ENCODE data around the gene IL17RD.

- no peak for TF ChIP-seq CTCF (IDR thresholded peaks at IDR 0.05)
- TF ChIP-seq, protein P1, sequence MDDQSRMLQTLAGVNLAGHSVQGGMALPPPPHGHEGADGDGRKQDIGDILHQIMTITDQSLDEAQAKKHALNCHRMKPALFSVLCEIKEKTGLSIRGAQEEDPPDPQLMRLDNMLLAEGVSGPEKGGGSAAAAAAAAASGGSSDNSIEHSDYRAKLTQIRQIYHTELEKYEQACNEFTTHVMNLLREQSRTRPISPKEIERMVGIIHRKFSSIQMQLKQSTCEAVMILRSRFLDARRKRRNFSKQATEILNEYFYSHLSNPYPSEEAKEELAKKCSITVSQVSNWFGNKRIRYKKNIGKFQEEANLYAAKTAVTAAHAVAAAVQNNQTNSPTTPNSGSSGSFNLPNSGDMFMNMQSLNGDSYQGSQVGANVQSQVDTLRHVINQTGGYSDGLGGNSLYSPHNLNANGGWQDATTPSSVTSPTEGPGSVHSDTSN (IDR thresholded peaks at IDR 0.05) = no peak
- no peak for TF ChIP-seq RCOR1 (IDR thresholded peaks at IDR 0.05; ENCODE audit: low read depth, low read length)
- TF ChIP-seq, protein P2, sequence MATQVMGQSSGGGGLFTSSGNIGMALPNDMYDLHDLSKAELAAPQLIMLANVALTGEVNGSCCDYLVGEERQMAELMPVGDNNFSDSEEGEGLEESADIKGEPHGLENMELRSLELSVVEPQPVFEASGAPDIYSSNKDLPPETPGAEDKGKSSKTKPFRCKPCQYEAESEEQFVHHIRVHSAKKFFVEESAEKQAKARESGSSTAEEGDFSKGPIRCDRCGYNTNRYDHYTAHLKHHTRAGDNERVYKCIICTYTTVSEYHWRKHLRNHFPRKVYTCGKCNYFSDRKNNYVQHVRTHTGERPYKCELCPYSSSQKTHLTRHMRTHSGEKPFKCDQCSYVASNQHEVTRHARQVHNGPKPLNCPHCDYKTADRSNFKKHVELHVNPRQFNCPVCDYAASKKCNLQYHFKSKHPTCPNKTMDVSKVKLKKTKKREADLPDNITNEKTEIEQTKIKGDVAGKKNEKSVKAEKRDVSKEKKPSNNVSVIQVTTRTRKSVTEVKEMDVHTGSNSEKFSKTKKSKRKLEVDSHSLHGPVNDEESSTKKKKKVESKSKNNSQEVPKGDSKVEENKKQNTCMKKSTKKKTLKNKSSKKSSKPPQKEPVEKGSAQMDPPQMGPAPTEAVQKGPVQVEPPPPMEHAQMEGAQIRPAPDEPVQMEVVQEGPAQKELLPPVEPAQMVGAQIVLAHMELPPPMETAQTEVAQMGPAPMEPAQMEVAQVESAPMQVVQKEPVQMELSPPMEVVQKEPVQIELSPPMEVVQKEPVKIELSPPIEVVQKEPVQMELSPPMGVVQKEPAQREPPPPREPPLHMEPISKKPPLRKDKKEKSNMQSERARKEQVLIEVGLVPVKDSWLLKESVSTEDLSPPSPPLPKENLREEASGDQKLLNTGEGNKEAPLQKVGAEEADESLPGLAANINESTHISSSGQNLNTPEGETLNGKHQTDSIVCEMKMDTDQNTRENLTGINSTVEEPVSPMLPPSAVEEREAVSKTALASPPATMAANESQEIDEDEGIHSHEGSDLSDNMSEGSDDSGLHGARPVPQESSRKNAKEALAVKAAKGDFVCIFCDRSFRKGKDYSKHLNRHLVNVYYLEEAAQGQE (IDR thresholded peaks at IDR 0.05) = no peak
- no peak for TF ChIP-seq ESRRA (IDR thresholded peaks at IDR 0.05; ENCODE audit: borderline replicate concordance, low read length)
- TF ChIP-seq RAD21 (conservative IDR thresholded peaks at IDR 0.05 in 1 of 2, IDR thresholded peaks at IDR 0.05 in 1 of 2) = no peak
- no peak for TF ChIP-seq CBX8 (IDR thresholded peaks at IDR 0.05)
- no peak for TF ChIP-seq USF2 (IDR thresholded peaks at IDR 0.05)
- no peak for TF ChIP-seq POLR2A (IDR thresholded peaks at IDR 0.05; ENCODE audit: low read length)
- TF ChIP-seq ZSCAN20 (CRISPR knock-in tag; IDR thresholded peaks at IDR 0.05) = no peak
- no peak for TF ChIP-seq HOXB13 (CRISPR knock-in tag; IDR thresholded peaks at IDR 0.05; ENCODE audit: low read depth)
Observed at GRCh38 chr3:57126244-57126643, 38.9 kb downstream of the IL17RD start.
